CD4-positive, alpha-beta memory T cell (primary cell): Measurements from ENCODE around the gene C3orf18. TPM values are rescaled to one million over a fixed set of nuclear protein-coding genes. Genes with fewer than 3 reads are reported as not detected.
A peak's percentile ranks its signal among the peaks of the same experiment; 100 is the strongest.

Experiments used
- CTCF ChIA-PET: fragments of 350-600 bp; sonication (Branson Sonifier 250); formaldehyde crosslinking; loops from one replicate; lab custom pipeline; 2021; ENCODE audit warnings: inconsistent platforms; ENCODE audit not compliant: partially characterized antibody; lab: Charles Lee
- POLR2A ChIA-PET: fragments of 350-600 bp; sonication (Branson Sonifier 250); formaldehyde crosslinking; loops from one replicate; lab custom pipeline; 2021; ENCODE audit not compliant: partially characterized antibody; lab: Charles Lee
- DNase-seq, 5 donors: peaks; one replicate each; pipeline versions ENCODE4 v3.0.0 to v3.0.0-alpha.2; 2020 to 2022; ENCODE audit warnings: mixed read lengths in 1 of 5
- H3K27ac ChIP-seq: one replicate; pipeline ENCODE4 v1.7.0; 2013; ENCODE audit warnings: low read depth, low read length
- H3K27me3 ChIP-seq: 2 replicates; pipeline ENCODE4 v1.7.0; 2013; ENCODE audit warnings: mild to moderate bottlenecking, low read length, moderate library complexity; ENCODE audit not compliant: insufficient read depth
- H3K36me3 ChIP-seq: 2 replicates; pipeline ENCODE4 v1.7.0; 2013; ENCODE audit warnings: mild to moderate bottlenecking, low read length, moderate library complexity; ENCODE audit not compliant: insufficient read depth
- H3K4me1 ChIP-seq: 2 replicates; pipeline ENCODE4 v1.7.0; 2013; ENCODE audit warnings: mild to moderate bottlenecking, low read length, moderate library complexity; ENCODE audit not compliant: insufficient read depth
- H3K4me3 ChIP-seq, 2 donors: one replicate each; pipeline ENCODE4 v1.7.0; 2013; ENCODE audit warnings: low read length in 2 of 2, mild to moderate bottlenecking in 1 of 2
- H3K9me3 ChIP-seq, 2 donors: one replicate each; pipeline ENCODE4 v1.7.0; 2013; ENCODE audit warnings: low read length in 2 of 2, control low read depth in 1 of 2; ENCODE audit not compliant: control insufficient read depth in 1 of 2
- H3K27ac Mint-ChIP-seq, 7 donors: one replicate each; pipeline ENCODE4 v1.8.0; 2020 to 2021; ENCODE audit warnings: mixed read lengths in 7 of 7, mild to moderate bottlenecking in 6 of 7, inconsistent platforms in 3 of 7, moderate library complexity in 3 of 7
- H3K27me3 Mint-ChIP-seq, 2 donors: one replicate each; pipeline ENCODE4 v1.8.0; 2020 to 2021; ENCODE audit warnings: mixed read lengths in 2 of 2
- H3K36me3 Mint-ChIP-seq, 2 donors: one replicate each; pipeline ENCODE4 v1.8.0; 2020 to 2021; ENCODE audit warnings: mixed read lengths in 2 of 2, inconsistent platforms in 1 of 2, mild to moderate bottlenecking in 1 of 2
- H3K4me1 Mint-ChIP-seq, 4 donors: one replicate each; pipeline ENCODE4 v1.8.0; 2020 to 2021; ENCODE audit warnings: mixed read lengths in 4 of 4, mild to moderate bottlenecking in 1 of 4
- H3K4me3 Mint-ChIP-seq, 8 donors: one replicate each; pipeline ENCODE4 v1.8.0; 2020 to 2021; ENCODE audit warnings: mixed read lengths in 8 of 8, mild to moderate bottlenecking in 7 of 8, moderate library complexity in 6 of 8, inconsistent platforms in 3 of 8
- H3K9me3 Mint-ChIP-seq, 8 donors: one replicate each; pipeline ENCODE4 v1.8.0; 2020 to 2021; ENCODE audit warnings: mixed read lengths in 8 of 8, mild to moderate bottlenecking in 5 of 8, inconsistent platforms in 3 of 8, moderate library complexity in 1 of 8
- intact Hi-C: fragments of 100-400 bp; cut with micrococcal nuclease; formaldehyde crosslinking; loops from one replicate; pipeline ENCODE4 v1.15.1; 2023
- polyA plus RNA-seq, 2 donors: library from polyadenylated mRNA; unstranded; fragments of 300-500 nt; fragmentation: Illumina TruSeq; gene quantifications; one replicate each; pipeline ENCODE4 v1.2.3, GENCODE V29; 2021
- total RNA-seq, 2 experiments: library from RNA; stranded (reverse); gene quantifications; one replicate each; pipeline ENCODE4 v1.2.3, GENCODE V29; 2021

C3orf18 gene
- total and polyA plus RNA-seq, 4 experiments from 2014 or later, result 14.2 to 22.3 (median 15.3) TPM

DNA sequence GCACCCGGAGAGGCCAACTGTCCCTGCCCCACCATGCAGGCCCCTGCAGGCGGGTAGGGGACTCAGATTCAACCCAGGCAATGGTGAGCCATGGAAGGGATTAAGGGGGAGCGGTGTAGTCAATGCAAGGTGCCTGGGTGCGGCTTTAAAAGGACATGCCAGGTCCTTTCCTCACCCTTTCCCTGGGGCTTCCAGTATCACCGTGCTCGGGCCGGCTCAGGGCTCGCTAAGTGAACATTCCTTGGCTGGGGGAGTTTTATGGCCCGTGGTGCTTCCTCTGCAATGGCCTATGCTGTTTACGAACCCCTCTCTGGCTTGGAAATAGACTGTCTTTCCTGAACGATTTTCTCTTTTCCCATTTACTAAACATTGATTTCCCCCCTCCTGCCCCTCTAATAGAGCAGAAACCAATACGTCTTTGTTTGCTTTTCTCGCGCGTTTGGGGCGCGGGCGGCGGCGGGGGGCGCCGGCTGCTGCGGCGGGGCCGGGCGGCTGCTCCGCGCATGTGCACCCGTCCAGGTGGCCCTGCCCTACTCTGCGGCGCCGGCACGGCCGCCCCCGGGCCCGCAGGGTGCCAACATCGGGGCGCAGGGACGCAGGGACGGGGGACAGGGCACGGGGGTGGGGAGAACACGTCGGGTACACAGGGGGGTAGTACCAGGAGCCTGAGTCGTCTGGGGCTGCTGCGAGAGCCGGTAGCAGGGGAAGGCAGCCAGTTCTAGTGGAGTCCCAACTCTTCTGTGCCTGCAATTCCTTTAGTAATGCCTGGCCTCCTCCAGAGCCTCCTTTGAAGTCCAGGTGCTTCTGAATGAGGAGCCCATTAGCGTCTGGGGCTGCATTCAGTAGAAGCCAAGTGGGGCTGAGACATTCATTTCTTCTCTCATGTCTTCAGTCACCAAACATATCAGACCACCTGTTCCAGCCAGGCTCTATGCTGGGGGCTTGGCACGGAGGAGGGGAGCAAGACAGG lies 37.3 kb downstream of the C3orf18 start:
- Histone ChIP-seq H3K4me1 (no peaks in the 10 kb centered on the region), H3K27ac (no peak overlapping the region), H3K9me3 (no peaks in the 10 kb centered on the region), H3K27me3 (no peaks in the 10 kb centered on the region), H3K36me3 (no peaks in the 10 kb centered on the region), H3K4me3 (no peak overlapping the region)
- H3K36me3 Mint-ChIP-seq, result no peaks in the 10 kb centered on the region
- DNase-seq, result no peak
- intact Hi-C loops, result no loop called here
- H3K27me3 Mint-ChIP-seq, result peaks cover 5 to 23% of the 10 kb centered on the region in 2 donors
- CTCF ChIA-PET, result no interaction called here
- H3K27ac Mint-ChIP-seq, result no peak overlapping the region
- no peak overlapping the region for H3K4me3 Mint-ChIP-seq
- H3K4me1 Mint-ChIP-seq, result no peaks in the 10 kb centered on the region
- no peaks in the 10 kb centered on the region for H3K9me3 Mint-ChIP-seq
- POLR2A ChIA-PET, result no interaction called here

DNA sequence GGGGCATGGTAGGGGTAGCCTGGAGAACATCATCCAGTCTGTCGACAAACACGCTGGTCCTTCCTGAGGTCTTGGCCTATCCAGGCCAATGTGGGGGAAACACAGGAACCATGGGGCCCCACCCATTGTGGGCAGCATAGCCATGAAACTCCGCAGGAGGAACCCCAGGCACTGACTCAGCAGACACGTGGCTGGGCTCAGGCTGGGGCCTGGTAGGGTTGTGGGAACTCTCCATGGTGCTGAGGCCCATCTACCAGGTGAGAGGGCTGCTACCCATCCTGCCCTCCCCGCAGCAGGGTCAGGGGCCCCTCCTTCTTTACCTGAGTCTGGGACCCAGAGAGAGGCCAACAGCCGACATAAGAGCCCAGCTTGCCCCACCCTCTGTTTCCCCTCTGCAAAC lies 41.6 kb downstream of the C3orf18 start:
- ChIA-PET POLR2A (no interaction called here), CTCF (no interaction called here)
- Mint-ChIP-seq H3K4me1 (no peaks in the 10 kb centered on the region), H3K27ac (no peak overlapping the region), H3K4me3 (no peak overlapping the region), H3K27me3 (peaks cover 5 to 15% of the 10 kb centered on the region in 2 donors), H3K9me3 (no peaks in the 10 kb centered on the region), H3K36me3 (no peaks in the 10 kb centered on the region)
- Histone ChIP-seq H3K36me3 (no peaks in the 10 kb centered on the region), H3K9me3 (no peaks in the 10 kb centered on the region), H3K27me3 (no peaks in the 10 kb centered on the region), H3K27ac (no peak overlapping the region), H3K4me3 (no peak overlapping the region), H3K4me1 (no peaks in the 10 kb centered on the region)
- intact Hi-C loops, result no loop called here
- DNase-seq, result peak in 4 of 5 donors; percentile 12 to 37 (median 28)

DNA sequence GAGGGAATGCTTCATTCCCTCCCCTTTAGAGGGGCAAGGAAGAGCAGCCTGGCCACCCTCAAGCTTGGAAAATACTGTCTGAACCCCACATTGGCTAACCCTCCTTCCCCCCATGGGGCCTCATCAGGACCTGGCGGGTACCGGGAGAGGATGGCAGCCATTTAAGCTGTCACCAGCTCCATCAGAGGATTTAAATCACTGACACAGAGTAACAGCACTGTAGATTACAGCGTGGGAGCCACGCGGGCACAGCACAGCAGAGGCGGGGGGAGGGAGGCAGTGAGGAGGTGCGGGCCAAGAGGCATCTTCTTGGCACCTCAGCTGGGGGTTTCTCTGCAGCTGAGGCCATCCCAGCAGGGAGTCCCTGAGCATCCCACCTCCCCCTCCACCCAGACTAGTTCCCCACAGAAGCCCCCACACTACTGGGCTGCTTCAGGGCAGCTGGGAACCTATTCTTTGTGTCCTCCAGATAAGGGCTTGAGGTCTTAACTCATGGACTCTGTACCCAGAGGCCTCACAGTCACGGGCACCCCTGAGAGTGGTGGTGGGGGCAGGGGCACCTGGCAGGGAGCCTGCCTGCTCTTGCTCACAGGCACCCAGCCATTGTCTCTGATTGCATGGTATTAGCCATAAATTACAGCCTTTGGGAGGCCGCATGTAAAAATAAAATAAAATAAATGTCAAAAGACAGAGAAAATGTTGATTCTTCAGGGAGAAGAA lies 42.2 kb downstream of the C3orf18 start:
- Histone ChIP-seq H3K4me1 (no peaks in the 10 kb centered on the region), H3K27me3 (no peaks in the 10 kb centered on the region), H3K4me3 (no peak overlapping the region), H3K36me3 (no peaks in the 10 kb centered on the region), H3K27ac (no peak overlapping the region), H3K9me3 (no peaks in the 10 kb centered on the region)
- H3K27me3 Mint-ChIP-seq, result peaks cover 5 to 15% of the 10 kb centered on the region in 2 donors
- intact Hi-C loops, result no loop called here
- no peaks in the 10 kb centered on the region for H3K9me3 Mint-ChIP-seq
- no peak overlapping the region for H3K4me3 Mint-ChIP-seq
- peak in 1 of 5 donors; percentile 13 for DNase-seq
- CTCF ChIA-PET, result interaction anchor here (2.2 kb wide), 1 partner anchor 17 kb away, joined by 12 read pairs; no protein-coding TSS in a partner anchor
- H3K27ac Mint-ChIP-seq, result no peak overlapping the region
- H3K4me1 Mint-ChIP-seq, result no peaks in the 10 kb centered on the region
- no peaks in the 10 kb centered on the region for H3K36me3 Mint-ChIP-seq
- POLR2A ChIA-PET, result no interaction called here

DNA sequence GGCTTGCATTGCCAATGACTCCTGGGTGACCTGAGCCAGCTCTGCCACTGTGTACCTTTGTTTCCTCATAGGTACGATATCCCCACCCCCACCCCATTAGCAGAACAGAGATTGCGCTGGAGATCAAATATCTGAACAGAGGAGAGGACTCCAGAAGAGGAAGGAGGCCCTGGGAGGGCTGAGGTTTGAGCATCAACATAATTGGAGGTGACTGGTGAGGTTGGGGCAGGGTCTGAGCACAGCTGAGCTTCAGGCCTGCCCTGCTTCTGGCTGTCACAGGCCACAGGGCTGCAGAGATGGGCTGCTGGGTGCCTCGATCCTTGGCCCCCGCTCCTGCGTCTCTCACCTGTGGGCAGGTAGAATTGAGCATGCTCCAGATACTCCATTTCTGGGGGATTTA lies 42.8 kb downstream of the C3orf18 start:
- no peaks in the 10 kb centered on the region for H3K36me3 ChIP-seq
- Mint-ChIP-seq H3K9me3 (no peaks in the 10 kb centered on the region), H3K27ac (no peak overlapping the region), H3K4me3 (no peak overlapping the region), H3K36me3 (no peaks in the 10 kb centered on the region), H3K27me3 (peaks cover 4 to 14% of the 10 kb centered on the region in 2 donors), H3K4me1 (peaks cover 0 to under 1% (median 0%) of the 10 kb centered on the region in 4 donors)
- H3K4me3 ChIP-seq, result no peak overlapping the region
- CTCF ChIA-PET, result interaction anchor here (2.2 to 3.9 kb wide), 2 partner anchors 18 to 90 kb away, joined by 12 to 25 read pairs; no protein-coding TSS in a partner anchor
- DNase-seq, result no peak
- no peaks in the 10 kb centered on the region for H3K4me1 ChIP-seq
- H3K27ac ChIP-seq, result no peak overlapping the region
- no peaks in the 10 kb centered on the region for H3K9me3 ChIP-seq
- intact Hi-C loops, result no loop called here
- POLR2A ChIA-PET, result no interaction called here
- H3K27me3 ChIP-seq, result no peaks in the 10 kb centered on the region

DNA sequence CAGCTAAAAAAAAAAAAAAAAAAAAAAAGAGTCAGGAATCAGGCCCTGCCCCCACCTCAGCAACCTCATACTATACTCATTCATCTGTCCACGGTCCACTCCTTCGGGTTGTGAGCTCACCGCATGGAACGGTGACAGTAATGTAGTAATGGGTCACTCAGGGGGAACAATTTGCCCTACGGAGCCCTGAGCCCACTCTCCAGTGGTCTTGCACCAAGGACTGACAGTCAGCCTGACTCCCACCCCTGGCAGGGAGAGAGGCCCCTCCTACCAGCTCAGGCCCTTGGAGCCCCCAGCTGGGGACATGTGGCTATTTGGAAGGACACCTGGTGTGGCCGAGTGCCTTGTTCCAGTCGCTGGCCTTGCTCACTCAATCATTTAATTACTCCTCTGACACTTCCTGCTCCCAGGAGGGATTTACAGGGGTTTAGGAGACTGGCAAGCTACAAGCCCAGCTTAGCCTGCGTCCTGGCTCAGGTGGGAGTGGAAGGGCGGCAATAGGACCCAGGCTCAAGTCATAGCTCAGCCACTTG lies 44.2 kb downstream of the C3orf18 start:
- H3K36me3 ChIP-seq, result no peaks in the 10 kb centered on the region
- H3K4me3 ChIP-seq, result no peak overlapping the region
- Mint-ChIP-seq H3K9me3 (no peaks in the 10 kb centered on the region), H3K4me3 (no peak overlapping the region), H3K27me3 (peaks cover 0 to 9% of the 10 kb centered on the region in 2 donors), H3K27ac (no peak overlapping the region), H3K4me1 (peaks cover 3 to 10% (median 4%) of the 10 kb centered on the region in 4 donors), H3K36me3 (no peaks in the 10 kb centered on the region)
- CTCF ChIA-PET, result interaction anchor here (0.7 to 3.9 kb wide), 7 partner anchors 12 to 91 kb away, joined by 3 to 25 read pairs (median 5); no protein-coding TSS in a partner anchor
- DNase-seq, result no peak
- H3K9me3 ChIP-seq, result no peaks in the 10 kb centered on the region
- H3K27me3 ChIP-seq, result no peaks in the 10 kb centered on the region
- POLR2A ChIA-PET, result interaction anchor here (0.6 to 1.8 kb wide), 2 partner anchors 14 to 24 kb away, joined by 3 to 4 read pairs; no protein-coding TSS in a partner anchor
- H3K4me1 ChIP-seq, result no peaks in the 10 kb centered on the region
- H3K27ac ChIP-seq, result no peak overlapping the region
- intact Hi-C loops, result no loop called here

DNA sequence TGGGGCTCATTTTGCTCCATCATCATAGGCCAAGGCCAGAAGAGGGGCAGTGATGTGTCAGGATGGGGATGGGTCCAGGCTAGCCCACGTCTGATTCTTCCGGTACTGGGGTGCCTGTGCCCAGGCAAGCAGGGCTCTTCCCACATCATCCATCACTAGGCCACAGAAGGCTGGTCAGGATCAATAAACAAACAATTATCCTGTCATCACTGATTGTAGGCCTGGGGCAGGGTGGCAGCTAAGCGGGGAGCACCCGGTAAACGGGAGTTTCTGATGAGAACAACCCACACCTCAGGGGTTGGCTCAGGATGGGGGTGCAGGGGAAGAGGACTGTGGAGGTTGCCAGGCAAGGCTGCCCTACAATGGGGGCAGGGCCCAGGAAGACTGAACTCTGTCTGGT lies 46.0 kb downstream of the C3orf18 start:
- H3K4me3 ChIP-seq, result no peak overlapping the region
- POLR2A ChIA-PET, result no interaction called here
- no peaks in the 10 kb centered on the region for H3K4me1 ChIP-seq
- no peaks in the 10 kb centered on the region for H3K27me3 ChIP-seq
- no peak overlapping the region for H3K27ac Mint-ChIP-seq
- no peaks in the 10 kb centered on the region for H3K9me3 Mint-ChIP-seq
- H3K36me3 Mint-ChIP-seq, result no peaks in the 10 kb centered on the region
- no peak overlapping the region for H3K4me3 Mint-ChIP-seq
- H3K36me3 ChIP-seq, result no peaks in the 10 kb centered on the region
- CTCF ChIA-PET, result interaction anchor here (1.5 to 3.9 kb wide), 3 partner anchors 28 to 131 kb away, joined by 5 to 25 read pairs (median 6); no protein-coding TSS in a partner anchor
- peaks cover 3 to 10% (median 4%) of the 10 kb centered on the region in 4 donors for H3K4me1 Mint-ChIP-seq
- intact Hi-C loops, result no loop called here
- peak in 1 of 5 donors; percentile 6 for DNase-seq
- H3K27me3 Mint-ChIP-seq, result peaks cover 0 to 5% of the 10 kb centered on the region in 2 donors
- no peaks in the 10 kb centered on the region for H3K9me3 ChIP-seq
- no peak overlapping the region for H3K27ac ChIP-seq
